Liver (tissue), 9 donors: Measurements from ENCODE around the gene EPB41L4B. TPM values are rescaled to one million over a fixed set of nuclear protein-coding genes. Genes with fewer than 3 reads are reported as not detected.
"Not testable (repeated sequence)": the region's sequence is repeated elsewhere in the genome, so short reads cannot be mapped to it uniquely, and the experiment has no call there.

ENCODE experiments used
- DNase-seq: peaks from one replicate; pipeline ENCODE4 v3.0.0-alpha.2; 2017; ENCODE audit warnings: low spot score
- H3K27ac ChIP-seq, 2 donors: one replicate each; pipeline ENCODE4 v1.7.0; 2013; ENCODE audit warnings: inconsistent platforms in 2 of 2, low read length in 2 of 2, control low read depth in 1 of 2, low read depth in 1 of 2, mild to moderate bottlenecking in 1 of 2
- H3K27me3 ChIP-seq, 4 donors: one replicate each; pipeline versions ENCODE4 v1.6.1 to v1.7.0; 2013; ENCODE audit warnings: low read length in 3 of 4, inconsistent platforms in 1 of 4, mild to moderate bottlenecking in 1 of 4, moderate library complexity in 1 of 4; ENCODE audit not compliant: control insufficient read depth in 4 of 4, insufficient read depth in 4 of 4
- H3K36me3 ChIP-seq, 4 donors: one replicate each; pipeline versions ENCODE4 v1.6.1 to v1.7.0; 2013; ENCODE audit warnings: low read length in 3 of 4, mild to moderate bottlenecking in 3 of 4, low read depth in 1 of 4, moderate library complexity in 1 of 4; ENCODE audit not compliant: control insufficient read depth in 4 of 4, insufficient read depth in 3 of 4
- H3K4me1 ChIP-seq, 4 donors: one replicate each; pipeline versions ENCODE4 v1.6.1 to v1.7.0; 2013; ENCODE audit warnings: low read length in 3 of 4, mild to moderate bottlenecking in 3 of 4, moderate library complexity in 1 of 4; ENCODE audit not compliant: control insufficient read depth in 4 of 4, insufficient read depth in 4 of 4
- H3K4me3 ChIP-seq, 3 donors: one replicate each; pipeline versions ENCODE4 v1.6.1 to v1.7.0; 2013; ENCODE audit warnings: low read length in 3 of 3, control low read depth in 1 of 3, low read depth in 1 of 3, mild to moderate bottlenecking in 1 of 3
- H3K9ac ChIP-seq, 2 donors: one replicate each; pipeline ENCODE4 v1.7.0; 2013; ENCODE audit warnings: low read length in 2 of 2, mild to moderate bottlenecking in 2 of 2, moderate library complexity in 2 of 2, control low read depth in 1 of 2, low read depth in 1 of 2
- H3K9me3 ChIP-seq, 4 donors: one replicate each; pipeline versions ENCODE4 v1.6.1 to v1.7.0; 2013; ENCODE audit warnings: low read length in 3 of 4; ENCODE audit not compliant: control insufficient read depth in 4 of 4
- ATF3 ChIP-seq: IDR thresholded peaks from 2 replicates; pipeline ENCODE4 v1.6.1; 2016; ENCODE audit warnings: antibody characterized with exemption
- CTCF ChIP-seq: fragments of 150-350 bp; IDR thresholded peaks from 2 replicates; pipeline ENCODE4 v1.5.1; 2017; ENCODE audit warnings: improper control_type of control experiment, low read depth, low read length; ENCODE audit not compliant: missing input control
- EGR1 ChIP-seq, 2 donors: IDR thresholded peaks; 2 replicates each; pipeline ENCODE4 v1.6.1; 2016 to 2018; ENCODE audit warnings: antibody characterized with exemption in 2 of 2, low read depth in 2 of 2
- FOXA1 ChIP-seq: IDR thresholded peaks from 2 replicates; pipeline ENCODE4 v1.6.1; 2016; ENCODE audit warnings: antibody characterized with exemption
- FOXA2 ChIP-seq: IDR thresholded peaks from 2 replicates; pipeline ENCODE4 v1.6.1; 2016; ENCODE audit warnings: antibody characterized with exemption
- GABPA ChIP-seq, 2 donors: IDR thresholded peaks in 1 of 2; conservative IDR thresholded peaks in 1 of 2; 2 replicates each; pipeline ENCODE4 v1.6.1; 2016; ENCODE audit warnings: antibody characterized with exemption in 2 of 2, mild to moderate bottlenecking in 1 of 2, moderate library complexity in 1 of 2
- HNF4A ChIP-seq, 2 donors: conservative IDR thresholded peaks; 2 replicates each; pipeline ENCODE4 v1.6.1; 2016; ENCODE audit warnings: antibody characterized with exemption in 2 of 2, mild to moderate bottlenecking in 2 of 2
- JUND ChIP-seq, 2 donors: IDR thresholded peaks; 2 replicates each; pipeline ENCODE4 v1.6.1; 2016; ENCODE audit warnings: antibody characterized with exemption in 2 of 2
- MAX ChIP-seq: IDR thresholded peaks from 2 replicates; pipeline ENCODE4 v1.6.1; 2016; ENCODE audit warnings: antibody characterized with exemption
- NR2F2 ChIP-seq: IDR thresholded peaks from 2 replicates; pipeline ENCODE4 v1.6.1; 2016; ENCODE audit warnings: antibody characterized with exemption
- REST ChIP-seq: IDR thresholded peaks from 2 replicates; pipeline ENCODE4 v1.6.1; 2016; ENCODE audit warnings: antibody characterized with exemption, mild to moderate bottlenecking
- RXRA ChIP-seq, 2 donors: IDR thresholded peaks; 2 replicates each; pipeline ENCODE4 v1.6.1; 2017 to 2018; ENCODE audit warnings: antibody characterized with exemption in 2 of 2, mild to moderate bottlenecking in 1 of 2
- TAF1 ChIP-seq: conservative IDR thresholded peaks from 2 replicates; pipeline ENCODE4 v1.6.1; 2016; ENCODE audit warnings: antibody characterized with exemption, mild to moderate bottlenecking
- ZBTB33 ChIP-seq: IDR thresholded peaks from 2 replicates; pipeline ENCODE4 v1.6.1; 2016; ENCODE audit warnings: antibody characterized with exemption
- WGBS: extraction: QIAGEN DNeasy Blood & Tissue Kit; methylation state at CpG from one replicate; pipeline ENCODE4 v1.1.7; 2013; 5-methylcytosine and 5-hydroxymethylcytosine counted together
- polyA plus RNA-seq, 2 donors: library from polyadenylated mRNA; stranded (reverse) in 1 of 2; unstranded in 1 of 2; fragments of 200-250 nt in 1 of 2; fragments of >200 nt in 1 of 2; fragmentation: Nextera tagmentation in 1 of 2; extraction: Ambion mirVana in 1 of 2; gene quantifications; one replicate each; pipeline versions ENCODE4 v1.2.1 to v1.2.3, GENCODE V29; 2013 to 2015
- total RNA-seq, 2 donors: library from RNA; depleted of rRNA; stranded (reverse); fragments of >200 nt; gene quantifications; one replicate each; pipeline ENCODE4 v1.2.3, GENCODE V29; 2014
- donor health status: healthy.
- donor health status: healthy.
- donor health status: healthy.
- donor health status: healthy.
- donor health status: healthy.

Gene EPB41L4B
- total and polyA plus RNA-seq, 4 donors = 9.9 to 42.6 (median 23.9) TPM

- Histone ChIP-seq H3K9ac (no peak overlapping the region), H3K27me3 (no peaks in the 10 kb centered on the region), H3K36me3 (no peaks in the 10 kb centered on the region), H3K9me3 (no peaks in the 10 kb centered on the region), H3K4me1 (no peaks in the 10 kb centered on the region), H3K27ac (no peak overlapping the region), H3K4me3 (no peak overlapping the region)
- DNase-seq = no peak
- TF ChIP-seq ATF3 = no peak
- WGBS = 78% methylated on average over 6 of the region's 6 CpGs
Measured at GRCh38 chr9:109341561-109341960, 20.7 kb upstream of the EPB41L4B start.

GRCh38 chr9:109340979-109341378 lies 20.1 kb upstream of the EPB41L4B start:
- 94% methylated on average over 7 of the region's 7 CpGs for WGBS
- not testable (repeated sequence) for H3K4me3 ChIP-seq, H3K27ac ChIP-seq, H3K9me3 ChIP-seq, H3K36me3 ChIP-seq, H3K9ac ChIP-seq, DNase-seq, H3K4me1 ChIP-seq, H3K27me3 ChIP-seq

- no peak for DNase-seq
Measured at GRCh38 chr9:109336409-109336808, 15.6 kb upstream of the EPB41L4B start.

GRCh38 chr9:109335929-109336328 lies 15.1 kb upstream of the EPB41L4B start:
- Histone ChIP-seq H3K9me3 (no peaks in the 10 kb centered on the region), H3K27ac (no peak overlapping the region), H3K4me3 (no peak overlapping the region), H3K9ac (no peak overlapping the region), H3K27me3 (no peaks in the 10 kb centered on the region), H3K4me1 (peaks cover 0 to 4% (median 0%) of the 10 kb centered on the region in 4 donors), H3K36me3 (no peaks in the 10 kb centered on the region)
- no peak for DNase-seq
- WGBS = 71% methylated on average over 2 of the region's 2 CpGs
- TF ChIP-seq HNF4A (conservative IDR thresholded peaks at IDR 0.05) = no peak
- no peak for TF ChIP-seq RXRA (IDR thresholded peaks at IDR 0.05)
- no peak for TF ChIP-seq NR2F2
- TF ChIP-seq MAX = no peak
- TF ChIP-seq ATF3 = no peak
- no peak for TF ChIP-seq JUND (IDR thresholded peaks at IDR 0.05)
- TF ChIP-seq FOXA1 = no peak
- TF ChIP-seq FOXA2 = no peak
- no peak for TF ChIP-seq GABPA (IDR thresholded peaks at IDR 0.05 in 1 of 2, conservative IDR thresholded peaks at IDR 0.05 in 1 of 2)
- TF ChIP-seq REST = no peak
- TF ChIP-seq TAF1 = no peak
- no peak for TF ChIP-seq EGR1 (IDR thresholded peaks at IDR 0.05; ENCODE audit: low read depth in 2 of 2)
- no peak for TF ChIP-seq ZBTB33
- TF ChIP-seq CTCF = no peak

More at GRCh38 chr9:109336409-109336808, 15.6 kb upstream of the EPB41L4B start:
- H3K9ac ChIP-seq = no peak overlapping the region
- TF ChIP-seq TAF1 (no peak), FOXA1 (no peak), JUND (IDR thresholded peaks at IDR 0.05) (no peak), FOXA2 (no peak), MAX (no peak)
- H3K4me1 ChIP-seq = peaks cover 0 to 1% (median 0%) of the 10 kb centered on the region in 4 donors
- 85% methylated on average over 3 of the region's 3 CpGs for WGBS
- H3K9me3 ChIP-seq = no peaks in the 10 kb centered on the region
- H3K27ac ChIP-seq = no peak overlapping the region
- H3K4me3 ChIP-seq = no peak overlapping the region
- no peaks in the 10 kb centered on the region for H3K36me3 ChIP-seq
- no peaks in the 10 kb centered on the region for H3K27me3 ChIP-seq
